ENCODE data around the gene SLC17A8. TPM values are rescaled to one million over a fixed set of nuclear protein-coding genes. Genes with fewer than 3 reads are reported as not detected.
"Not testable (repeated sequence)": the region's sequence is repeated elsewhere in the genome, so short reads cannot be mapped to it uniquely, and the experiment has no call there.

The SLC17A8 gene
- total RNA-seq, 1 donor from 2014 or later, result 0.25 TPM

DNA sequence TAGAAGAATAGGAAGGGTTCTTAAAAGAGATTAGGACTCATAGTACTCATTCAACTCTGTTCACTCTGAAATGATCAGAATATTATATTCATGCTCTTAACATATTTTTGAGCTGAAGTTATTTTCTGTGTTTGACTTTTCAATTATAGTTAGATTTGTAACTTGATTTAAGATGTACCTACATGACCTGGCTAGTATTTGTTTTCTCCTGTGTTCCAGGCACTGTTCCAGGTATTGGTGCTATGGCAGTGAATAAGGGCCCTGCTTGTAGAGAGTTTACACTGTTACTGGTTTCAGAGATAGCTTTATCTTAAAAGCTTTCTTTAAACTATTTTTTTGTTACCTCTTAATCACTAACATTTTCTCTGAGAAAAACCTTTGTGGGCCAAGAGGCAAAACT is 19.1 kb upstream of the SLC17A8 start:
- Mint-ChIP-seq H3K36me3 (ENCODE audit: unreplicated experiment) (peaks cover 4% of the 10 kb centered on the region), H3K9me3 (ENCODE audit: unreplicated experiment) (peaks cover 3% of the 10 kb centered on the region), H3K4me1 (ENCODE audit: low read depth, unreplicated experiment) (no peaks in the 10 kb centered on the region), H3K27me3 (ENCODE audit: unreplicated experiment) (no peaks in the 10 kb centered on the region), H3K4me3 (ENCODE audit: unreplicated experiment) (no peak overlapping the region), H3K27ac (ENCODE audit: unreplicated experiment) (no peak overlapping the region)
- TF ChIP-seq, protein P1, sequence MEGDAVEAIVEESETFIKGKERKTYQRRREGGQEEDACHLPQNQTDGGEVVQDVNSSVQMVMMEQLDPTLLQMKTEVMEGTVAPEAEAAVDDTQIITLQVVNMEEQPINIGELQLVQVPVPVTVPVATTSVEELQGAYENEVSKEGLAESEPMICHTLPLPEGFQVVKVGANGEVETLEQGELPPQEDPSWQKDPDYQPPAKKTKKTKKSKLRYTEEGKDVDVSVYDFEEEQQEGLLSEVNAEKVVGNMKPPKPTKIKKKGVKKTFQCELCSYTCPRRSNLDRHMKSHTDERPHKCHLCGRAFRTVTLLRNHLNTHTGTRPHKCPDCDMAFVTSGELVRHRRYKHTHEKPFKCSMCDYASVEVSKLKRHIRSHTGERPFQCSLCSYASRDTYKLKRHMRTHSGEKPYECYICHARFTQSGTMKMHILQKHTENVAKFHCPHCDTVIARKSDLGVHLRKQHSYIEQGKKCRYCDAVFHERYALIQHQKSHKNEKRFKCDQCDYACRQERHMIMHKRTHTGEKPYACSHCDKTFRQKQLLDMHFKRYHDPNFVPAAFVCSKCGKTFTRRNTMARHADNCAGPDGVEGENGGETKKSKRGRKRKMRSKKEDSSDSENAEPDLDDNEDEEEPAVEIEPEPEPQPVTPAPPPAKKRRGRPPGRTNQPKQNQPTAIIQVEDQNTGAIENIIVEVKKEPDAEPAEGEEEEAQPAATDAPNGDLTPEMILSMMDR (IDR thresholded peaks at IDR 0.05; ENCODE audit: partially characterized antibody, unreplicated experiment), result no peak
- DNase-seq, result no peak

- Mint-ChIP-seq H3K27me3 (ENCODE audit: unreplicated experiment) (no peaks in the 10 kb centered on the region), H3K27ac (ENCODE audit: unreplicated experiment) (no peak overlapping the region), H3K4me3 (ENCODE audit: unreplicated experiment) (no peak overlapping the region), H3K9me3 (ENCODE audit: unreplicated experiment) (peaks cover 3% of the 10 kb centered on the region), H3K4me1 (ENCODE audit: low read depth, unreplicated experiment) (no peaks in the 10 kb centered on the region), H3K36me3 (ENCODE audit: unreplicated experiment) (peaks cover 4% of the 10 kb centered on the region)
- no peak for DNase-seq
- TF ChIP-seq, protein P1 (IDR thresholded peaks at IDR 0.05; ENCODE audit: partially characterized antibody, unreplicated experiment), result no peak
Observed at GRCh38 chr12:100339071-100339470, 17.8 kb upstream of the SLC17A8 start.

GRCh38 chr12:100342897-100343296 is 14.0 kb upstream of the SLC17A8 start:
- not testable (repeated sequence) for H3K36me3 Mint-ChIP-seq (ENCODE audit: unreplicated experiment); H3K4me1 Mint-ChIP-seq (ENCODE audit: low read depth, unreplicated experiment); DNase-seq; H3K4me3 Mint-ChIP-seq (ENCODE audit: unreplicated experiment); H3K9me3 Mint-ChIP-seq (ENCODE audit: unreplicated experiment); H3K27ac Mint-ChIP-seq (ENCODE audit: unreplicated experiment); H3K27me3 Mint-ChIP-seq (ENCODE audit: unreplicated experiment)

- H3K4me1 Mint-ChIP-seq (ENCODE audit: low read depth, unreplicated experiment); H3K27ac Mint-ChIP-seq (ENCODE audit: unreplicated experiment); H3K36me3 Mint-ChIP-seq (ENCODE audit: unreplicated experiment); H3K27me3 Mint-ChIP-seq (ENCODE audit: unreplicated experiment); H3K4me3 Mint-ChIP-seq (ENCODE audit: unreplicated experiment); H3K9me3 Mint-ChIP-seq (ENCODE audit: unreplicated experiment); DNase-seq: not testable (repeated sequence)
Observed at GRCh38 chr12:100344351-100344750, 12.5 kb upstream of the SLC17A8 start.

DNA sequence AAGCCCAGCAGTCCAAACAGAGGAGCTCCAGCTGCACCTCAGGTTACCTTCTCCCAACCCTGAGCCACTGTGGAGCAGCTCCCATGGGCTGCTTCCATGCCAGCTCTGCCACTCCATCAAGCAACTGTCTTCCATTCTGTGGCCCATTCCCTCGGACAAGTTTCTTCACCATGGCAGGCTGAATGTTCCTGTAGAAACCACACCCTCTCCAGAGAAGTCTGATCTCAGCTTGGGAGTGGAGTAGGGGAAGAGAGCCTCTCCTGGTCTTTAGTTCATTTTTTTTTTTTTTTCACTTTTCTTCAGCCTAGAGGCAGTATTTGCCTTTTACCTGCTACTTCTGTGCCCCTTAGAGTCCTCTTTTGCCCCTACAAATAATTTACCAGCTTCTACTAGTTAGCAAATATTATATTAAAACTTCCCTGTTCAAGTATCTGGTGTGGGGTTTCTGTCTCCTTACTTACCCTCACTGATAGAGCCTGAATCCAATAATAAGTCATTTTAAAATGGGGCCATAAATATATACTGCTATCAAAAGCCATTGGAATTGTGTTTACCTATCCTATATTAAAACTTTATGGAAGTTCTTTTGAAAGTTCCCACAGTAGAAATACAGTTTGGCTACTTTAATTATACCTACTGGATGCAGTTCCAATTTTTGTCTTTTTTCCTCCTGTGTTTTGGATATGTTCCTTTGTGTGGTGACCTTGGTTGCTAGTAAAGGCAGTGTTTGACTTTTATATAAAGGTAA is 11.7 kb upstream of the SLC17A8 start:
- H3K9me3 Mint-ChIP-seq (ENCODE audit: unreplicated experiment), result peaks cover 3% of the 10 kb centered on the region
- TF ChIP-seq, protein P1 (IDR thresholded peaks at IDR 0.05; ENCODE audit: partially characterized antibody, unreplicated experiment), result no peak
- no peaks in the 10 kb centered on the region for H3K4me1 Mint-ChIP-seq (ENCODE audit: low read depth, unreplicated experiment)
- peaks cover 4% of the 10 kb centered on the region for H3K36me3 Mint-ChIP-seq (ENCODE audit: unreplicated experiment)
- H3K27me3 Mint-ChIP-seq (ENCODE audit: unreplicated experiment), result no peaks in the 10 kb centered on the region
- DNase-seq, result no peak
- no peak overlapping the region for H3K27ac Mint-ChIP-seq (ENCODE audit: unreplicated experiment)
- no peak overlapping the region for H3K4me3 Mint-ChIP-seq (ENCODE audit: unreplicated experiment)

DNA sequence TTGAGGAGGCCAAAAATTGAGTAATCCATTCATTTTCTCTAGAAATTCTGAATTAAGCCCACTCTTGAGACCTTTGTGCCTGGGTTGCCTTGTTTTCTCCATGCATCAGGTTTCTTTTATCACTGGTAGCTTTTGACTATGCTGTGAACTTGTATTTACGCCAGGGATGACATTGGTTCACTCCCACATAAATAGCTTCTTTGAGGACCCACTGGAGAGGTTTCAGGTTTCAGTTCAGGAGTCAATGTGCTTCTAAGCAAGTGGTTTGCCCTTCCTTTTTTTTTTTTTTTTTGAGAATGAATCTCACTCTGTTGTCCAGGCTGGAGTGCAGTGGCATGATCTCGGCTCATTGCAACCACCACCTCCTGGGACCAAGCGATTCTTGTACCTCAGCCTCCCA is 10.2 kb upstream of the SLC17A8 start:
- TF ChIP-seq, protein P1 (IDR thresholded peaks at IDR 0.05; ENCODE audit: partially characterized antibody, unreplicated experiment), result no peak
- Mint-ChIP-seq H3K27ac (ENCODE audit: unreplicated experiment) (no peak overlapping the region), H3K9me3 (ENCODE audit: unreplicated experiment) (peaks cover 3% of the 10 kb centered on the region), H3K36me3 (ENCODE audit: unreplicated experiment) (peaks cover 4% of the 10 kb centered on the region), H3K4me3 (ENCODE audit: unreplicated experiment) (no peak overlapping the region), H3K4me1 (ENCODE audit: low read depth, unreplicated experiment) (no peaks in the 10 kb centered on the region), H3K27me3 (ENCODE audit: unreplicated experiment) (no peaks in the 10 kb centered on the region)
- no peak for DNase-seq
